NCI-H1930 (cell line): ENCODE measurements around the gene HMGCL.
"Not testable (repeated sequence)": the region's sequence is repeated elsewhere in the genome, so short reads cannot be mapped to it uniquely, and the experiment has no call there.

ENCODE experiments used
- DNase-seq, 2 experiments: peaks; one replicate each; lab custom pipeline; 2025; lab: John Stamatoyannopoulos, UW

The HMGCL gene

DNA sequence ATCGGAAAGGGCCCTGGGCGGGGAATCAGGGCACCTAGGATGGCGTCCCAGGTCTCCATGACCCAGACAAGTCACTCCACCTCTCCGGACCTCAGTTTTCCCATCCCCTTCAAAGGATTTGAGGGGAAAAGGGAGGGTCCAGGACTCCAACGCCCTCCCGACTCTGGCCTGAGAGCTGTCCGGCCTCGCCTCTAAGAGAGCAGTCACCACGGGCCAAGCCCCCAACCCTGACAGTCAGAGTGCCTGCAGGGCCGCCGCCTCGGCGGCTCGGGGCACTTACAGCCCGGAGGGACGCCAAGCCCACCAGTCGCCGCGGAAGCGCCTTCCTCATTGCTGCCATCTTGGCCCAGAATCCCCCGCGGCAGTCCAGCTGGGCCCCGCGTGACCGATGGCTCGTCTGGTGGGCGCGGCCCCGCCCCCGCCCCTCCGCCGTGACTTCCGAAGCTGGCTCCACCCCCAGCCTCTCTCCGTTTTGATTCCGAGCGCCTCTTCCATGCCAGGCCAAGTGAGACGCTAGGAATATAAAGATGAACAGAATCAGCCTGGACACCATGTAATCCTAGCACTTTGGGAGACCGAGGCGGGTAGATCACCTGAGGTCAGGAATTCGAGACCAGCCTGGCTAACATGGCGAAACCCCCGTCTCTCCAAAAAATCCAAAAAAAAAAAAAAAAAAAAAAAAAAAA is at the start of gene HMGCL:
HMGCL (minus strand) TSS at position 354 of the 686 bp plus-strand sequence; CDS start at position 340, 14 bp downstream.
- peak; percentile 78 to 86 for DNase-seq

- DNase-seq, result no peak
These were observed 47.2 kb upstream of the HMGCL start for GRCh38 chr1:23872421-23872820.

DNA sequence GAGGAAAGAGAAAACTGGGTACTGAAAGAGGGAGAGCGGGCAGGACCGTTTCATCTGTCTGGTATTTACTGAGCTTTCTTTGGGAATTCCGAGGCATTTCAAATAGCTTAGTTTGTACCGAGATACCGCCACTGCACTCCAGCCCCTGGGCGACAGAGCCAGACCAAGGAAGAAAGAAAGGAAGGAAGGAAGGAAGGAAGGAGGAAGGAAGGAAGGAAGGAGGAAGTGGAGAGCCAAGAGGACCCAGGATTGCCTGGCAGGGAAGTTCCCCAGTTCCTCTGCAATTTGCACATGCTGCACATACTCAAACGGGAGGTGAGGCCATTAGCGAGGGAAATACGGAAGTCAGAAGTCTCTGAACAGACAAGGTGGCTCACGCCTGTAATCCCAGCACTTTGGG is 43.8 kb upstream of the HMGCL start:
- no peak for DNase-seq

GRCh38 chr1:23868557-23869016 is 43.4 kb upstream of the HMGCL start:
- peak in 1 of 2 experiments; percentile 14 for DNase-seq

DNA sequence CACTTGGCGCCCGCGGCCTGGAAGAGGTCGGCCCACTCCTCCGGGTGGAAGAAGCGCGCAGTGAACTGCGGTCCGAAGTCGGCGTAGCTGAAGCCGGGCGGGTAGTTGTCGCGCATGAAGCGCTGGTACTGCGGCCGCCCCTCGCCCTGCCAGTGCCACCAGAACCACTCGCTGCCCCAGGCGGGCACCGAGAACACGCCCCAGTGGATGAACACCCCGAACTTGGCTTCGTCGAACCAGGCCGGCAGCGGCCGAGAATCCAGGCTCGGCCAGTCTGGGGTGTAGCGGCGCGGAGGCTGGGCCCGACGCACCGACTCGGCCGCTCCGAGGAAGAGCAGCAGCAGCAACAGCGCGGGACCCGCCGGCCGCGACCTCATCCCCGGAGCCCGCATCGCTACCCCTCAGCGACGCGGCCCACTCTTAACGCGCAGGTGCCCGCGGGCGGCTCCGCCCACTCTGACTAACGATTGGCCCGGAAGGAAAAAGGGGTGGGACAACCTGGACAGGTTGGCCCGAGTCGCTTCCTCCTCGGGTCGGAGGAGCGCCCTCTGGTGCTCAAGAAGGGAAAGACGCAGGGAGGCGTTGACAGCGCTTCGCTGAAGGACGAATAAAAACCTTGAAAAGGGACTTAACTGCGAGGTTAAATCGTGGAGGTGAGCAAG is 42.8 kb upstream of the HMGCL start, which contains the start of gene FUCA1:
FUCA1 (minus strand) TSS at position 396 of the 662 bp plus-strand sequence; CDS start at position 392, 4 bp downstream.
- peak; percentile 94 for DNase-seq

DNA sequence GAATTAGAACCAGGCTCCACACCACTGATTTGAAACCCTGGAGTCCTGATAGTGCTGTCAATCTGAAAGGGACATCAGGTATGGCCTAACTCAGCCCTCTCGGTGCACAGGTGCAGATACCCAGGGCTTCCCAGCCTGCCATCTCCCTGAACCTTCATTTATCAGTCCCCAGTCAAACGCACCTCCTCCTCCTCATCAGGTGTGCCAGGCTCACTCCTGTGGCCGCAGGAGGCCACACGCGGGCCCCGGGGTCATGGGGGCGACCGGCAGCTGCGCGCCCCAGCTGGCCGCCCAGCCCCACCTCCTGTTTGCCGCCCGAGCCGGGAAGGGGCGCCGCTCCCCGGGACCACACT is 42.3 kb upstream of the HMGCL start:
- DNase-seq, result no peak

GRCh38 chr1:23865543-23865930 is 40.3 kb upstream of the HMGCL start:
- no peak for DNase-seq

- DNase-seq, result no peak
These were observed 39.7 kb upstream of the HMGCL start for GRCh38 chr1:23864801-23865542.

DNA sequence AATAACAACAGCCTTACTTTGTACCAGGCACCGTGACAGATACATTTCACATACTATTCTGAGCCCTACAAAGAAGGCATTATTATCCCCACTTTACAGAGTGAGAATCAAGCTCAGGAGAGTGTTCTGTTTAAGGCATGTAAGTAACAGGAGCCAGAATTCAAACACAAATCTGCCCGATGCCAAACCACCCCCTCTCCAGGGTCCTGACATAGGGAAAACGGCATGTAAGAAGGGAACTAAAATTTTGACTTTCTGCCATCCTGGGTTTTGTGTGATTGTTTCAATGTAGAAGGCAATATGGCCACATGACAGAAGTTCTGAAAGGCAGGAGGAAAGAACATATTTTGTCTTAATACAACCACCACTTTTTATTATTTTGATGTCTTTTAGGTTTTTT is 37.4 kb upstream of the HMGCL start:
- no peak for DNase-seq

- no peak for DNase-seq
These were observed 29.3 kb upstream of the HMGCL start for GRCh38 chr1:23854568-23854967.

DNA sequence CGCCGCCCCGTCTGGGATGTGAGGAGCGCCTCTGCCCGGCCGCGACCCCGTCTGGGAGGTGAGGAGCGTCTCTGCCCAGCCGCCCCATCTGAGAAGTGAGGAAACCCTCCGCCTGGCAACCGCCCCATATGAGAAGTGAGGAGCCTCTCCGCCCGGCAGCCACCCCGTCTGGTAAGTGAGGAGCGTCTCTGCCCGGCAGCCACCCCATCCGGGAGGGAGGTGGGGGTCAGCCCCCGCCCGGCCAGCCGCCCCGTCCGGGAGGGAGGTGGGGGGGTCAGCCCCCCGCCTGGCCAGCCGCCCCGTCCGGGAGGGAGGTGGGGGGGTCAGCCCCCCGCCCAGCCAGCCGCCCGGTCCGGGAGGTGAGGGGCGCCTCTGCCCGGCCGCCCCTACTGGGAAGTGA is 27.9 kb upstream of the HMGCL start:
- not testable (repeated sequence) for DNase-seq

DNA sequence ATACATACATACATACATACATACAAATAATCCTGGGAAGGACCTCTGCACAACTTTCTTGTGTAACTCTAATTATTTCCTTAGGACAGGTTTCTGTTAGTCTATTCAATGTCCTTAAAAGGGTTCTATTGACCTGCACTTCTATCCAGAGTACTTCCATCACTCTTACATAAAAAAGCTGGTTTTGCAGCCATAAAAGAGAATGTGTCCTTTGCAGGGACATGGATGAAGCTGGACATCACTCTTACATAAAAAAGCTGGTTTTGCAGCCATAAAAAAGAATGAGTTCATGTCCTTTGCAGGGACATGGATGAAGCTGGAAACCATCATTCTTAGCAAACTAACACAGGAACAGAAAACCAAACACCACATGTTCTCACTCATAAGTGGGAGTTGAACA is 26.2 kb upstream of the HMGCL start:
- not testable (repeated sequence) for DNase-seq

GRCh38 chr1:23848673-23849616 is 23.7 kb upstream of the HMGCL start:
- DNase-seq, result no peak

DNA sequence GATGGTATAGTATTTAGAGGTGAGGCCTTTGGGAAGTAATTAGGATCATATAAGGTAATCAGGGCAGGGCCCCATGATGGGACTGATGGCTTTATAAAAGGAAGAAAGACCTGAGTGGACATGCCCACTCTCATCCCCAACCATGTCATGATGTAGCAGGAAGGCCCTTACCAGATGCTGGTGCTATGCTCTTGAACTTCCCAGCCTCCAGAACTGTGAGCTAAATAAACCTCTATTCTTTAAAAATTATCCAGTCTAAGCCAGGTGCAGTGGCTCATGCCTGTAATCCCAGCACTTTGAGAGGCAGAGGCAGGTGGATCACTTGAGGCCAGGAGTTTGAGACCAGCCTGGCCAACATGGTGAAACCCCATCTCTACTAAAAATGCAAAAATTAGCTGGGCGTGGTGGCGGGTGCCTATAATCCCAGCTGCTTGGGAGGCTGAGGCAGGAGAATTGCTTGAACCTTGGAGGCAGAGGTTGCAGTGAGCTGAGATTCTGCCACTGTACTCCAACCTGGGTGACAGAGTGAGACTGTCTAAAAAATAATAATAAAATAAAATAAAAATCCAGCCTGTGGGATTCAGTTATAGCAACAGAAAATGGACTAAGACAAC is 22.4 kb upstream of the HMGCL start:
- DNase-seq, result not testable (repeated sequence)

DNA sequence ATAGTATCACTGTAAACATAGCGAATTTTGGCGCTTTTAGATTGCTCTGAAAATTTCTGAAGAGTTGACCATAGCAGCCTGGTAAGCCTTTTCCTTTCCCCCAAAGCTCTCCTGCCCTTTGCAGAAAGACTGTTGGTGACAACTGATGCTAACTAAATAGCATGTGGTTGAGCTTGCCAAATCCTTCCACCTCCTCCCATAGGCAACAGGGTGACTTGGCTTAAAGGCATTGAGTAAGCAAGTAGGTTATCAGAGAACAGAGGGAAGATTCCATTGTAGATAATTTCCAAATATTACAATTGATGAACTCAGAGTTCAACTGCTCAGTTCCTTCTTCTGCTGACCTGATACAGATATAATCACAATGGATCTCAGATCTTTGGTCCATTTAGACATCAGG is 19.9 kb upstream of the HMGCL start:
- DNase-seq, result no peak

DNA sequence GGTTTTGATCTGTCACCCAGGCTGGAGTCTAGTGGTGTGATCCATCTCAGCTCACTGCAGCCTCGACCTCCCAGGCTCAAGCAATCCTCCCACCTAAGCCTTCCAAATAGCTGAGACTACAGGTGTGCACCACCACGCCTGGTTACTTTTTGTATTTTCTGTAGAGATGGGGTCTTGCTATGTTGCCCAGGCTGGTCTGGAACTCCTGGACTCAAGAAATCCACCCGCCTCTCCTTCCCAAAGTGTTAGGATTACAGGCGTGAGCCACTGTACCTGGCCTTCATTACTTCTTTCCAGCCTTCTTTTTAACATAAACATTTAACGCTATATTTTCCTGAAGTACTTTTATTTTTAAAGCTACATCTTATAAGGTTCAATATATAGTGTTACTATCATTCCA is 18.4 kb upstream of the HMGCL start:
- no peak for DNase-seq

DNA sequence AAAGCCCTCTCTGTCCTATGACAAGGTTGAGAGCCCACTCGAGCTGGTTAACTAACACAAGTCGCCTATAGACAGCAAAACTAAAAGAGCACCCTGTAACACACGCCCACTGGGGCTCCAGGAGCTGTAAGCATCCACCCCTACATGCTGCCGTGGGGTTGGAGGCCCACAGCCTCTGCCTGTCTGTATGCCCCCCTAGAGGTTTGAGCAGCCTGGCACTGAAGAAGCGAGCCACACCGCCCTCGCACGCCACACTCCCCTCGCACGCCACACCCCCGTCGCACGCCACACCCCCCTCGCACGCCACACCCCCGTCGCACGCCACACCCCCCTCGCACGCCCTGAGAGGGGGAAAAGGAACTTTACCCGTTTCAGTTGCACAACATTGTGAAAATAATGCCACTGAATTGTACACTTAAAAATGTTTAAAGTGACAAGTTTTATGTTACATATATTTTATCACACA is 13.2 kb upstream of the HMGCL start:
- peak; percentile 43 for DNase-seq

DNA sequence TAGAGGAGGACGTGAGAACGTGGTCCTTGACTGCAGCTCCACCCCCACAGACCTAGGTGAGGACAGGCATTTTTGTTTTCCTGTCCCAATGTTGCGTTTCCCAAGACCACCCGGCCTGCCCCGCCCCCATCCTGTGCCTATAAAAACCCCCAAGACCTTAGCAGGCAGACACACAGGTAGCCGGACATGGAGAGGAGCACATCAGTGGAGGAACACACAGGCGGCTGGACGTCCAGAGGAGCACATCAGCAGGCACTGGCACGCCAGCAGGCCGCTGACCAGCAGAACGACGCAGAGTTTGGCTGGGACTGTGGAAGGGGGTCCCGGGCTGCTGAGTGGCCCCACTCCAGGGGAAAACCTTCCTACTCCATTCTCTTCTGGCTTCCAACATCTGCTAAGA is 12.7 kb upstream of the HMGCL start:
- DNase-seq, result no peak

DNA sequence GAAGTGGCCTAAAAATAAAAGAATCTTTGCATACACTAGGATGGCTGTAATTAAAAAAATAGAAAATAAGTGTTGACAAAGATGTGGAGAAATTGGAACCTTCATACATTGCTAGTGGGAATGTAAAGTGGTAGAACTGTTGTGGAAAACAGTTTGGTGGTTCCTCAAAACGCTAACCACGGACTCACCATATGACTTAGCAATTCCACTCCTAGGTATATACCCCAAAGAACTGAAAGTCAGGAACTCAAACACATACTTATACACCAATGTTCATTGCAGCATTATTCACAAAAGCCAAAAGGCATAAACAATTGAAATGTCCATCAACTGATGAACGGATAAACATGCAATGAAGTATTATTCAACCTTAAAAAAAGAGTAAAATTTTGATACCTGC is 10.8 kb upstream of the HMGCL start:
- DNase-seq, result no peak

DNA sequence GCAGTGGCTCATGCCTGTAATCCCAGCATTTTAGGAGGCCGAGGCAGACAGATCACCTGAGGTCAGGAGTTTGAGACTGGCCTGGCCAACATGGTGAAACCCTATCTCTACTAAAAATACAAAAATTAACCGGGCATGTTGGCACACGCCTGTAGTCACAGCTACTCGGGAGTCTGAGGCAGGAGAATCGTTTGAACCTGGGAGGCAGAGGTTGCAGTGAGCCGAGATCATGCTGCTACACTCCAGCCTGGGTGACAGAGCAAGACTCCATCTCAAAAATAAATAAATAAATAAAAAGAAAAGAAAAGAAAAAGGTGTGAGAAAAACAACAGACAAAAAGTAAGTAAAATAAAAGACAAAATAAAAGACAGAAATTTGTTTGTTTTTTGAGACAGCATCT is 8.9 kb upstream of the HMGCL start:
- DNase-seq, result not testable (repeated sequence)

- no peak for DNase-seq
These were observed 2.5 kb upstream of the HMGCL start for GRCh38 chr1:23827717-23828116.
